Measurements from ENCODE around the gene DIP2C.

- TF ChIP-seq EP300 (IDR thresholded peaks at IDR 0.05; ENCODE audit: low read depth) (no peak), POLR2A (IDR thresholded peaks at IDR 0.05) (no peak), CTCF (IDR thresholded peaks at IDR 0.05) (no peak)
These were observed 361.3 kb downstream of the DIP2C start for GRCh38 chr10:327889-328852.

Data from transverse colon (tissue), 3 donors.